ENCODE results near the gene TMEM247. TPM values are rescaled to one million over a fixed set of nuclear protein-coding genes. Genes with fewer than 3 reads are reported as not detected.

Gene TMEM247
- total and polyA plus RNA-seq, 3 donors from 2014 or later: 18.5 to 59.4 (median 27.2) TPM

DNA sequence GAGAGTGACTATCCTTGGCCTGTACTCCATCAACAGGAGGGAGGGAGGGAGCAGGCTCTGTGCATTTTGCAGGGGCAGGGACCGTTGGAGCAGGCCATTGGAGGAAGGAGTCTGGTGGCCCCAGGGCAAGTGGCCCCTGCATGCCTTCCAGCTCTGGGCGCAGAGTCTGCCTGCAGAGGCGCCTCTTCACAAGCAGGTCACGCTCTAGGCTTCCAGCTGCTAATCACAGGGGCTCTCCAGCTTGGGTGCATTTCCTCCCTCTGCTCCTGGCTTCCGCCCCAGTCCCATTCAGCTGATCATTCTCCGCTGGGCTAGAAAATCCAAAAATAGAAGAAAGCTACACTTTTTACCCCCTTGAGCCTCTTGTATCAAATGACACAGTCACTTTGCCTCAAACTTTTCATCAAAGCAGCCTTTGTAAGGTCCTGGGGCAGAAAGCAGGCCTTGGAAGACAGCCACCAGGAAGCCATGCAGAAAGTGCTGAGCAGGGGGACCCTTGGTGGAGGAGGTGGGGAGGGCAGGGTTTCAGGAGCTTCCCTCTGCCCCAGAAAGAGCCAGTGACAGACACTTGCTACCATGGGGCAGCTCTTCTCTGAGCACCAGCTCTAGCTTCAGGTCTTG lies 11.3 kb downstream of the TMEM247 start:
- peak; percentile 76 for DNase-seq
- Histone ChIP-seq H3K27ac (no peak overlapping the region), H3K36me3 (ENCODE audit: low read depth, missing control alignments) (no peaks in the 10 kb centered on the region), H3K9me3 (no peaks in the 10 kb centered on the region), H3K4me3 (no peak overlapping the region), H3K4me1 (peaks cover 23% of the 10 kb centered on the region), H3K27me3 (no peaks in the 10 kb centered on the region)
- intact Hi-C loops (cut with DNase I; ENCODE audit: low total_unique reads): no loop called here
- TF ChIP-seq, protein P1, sequence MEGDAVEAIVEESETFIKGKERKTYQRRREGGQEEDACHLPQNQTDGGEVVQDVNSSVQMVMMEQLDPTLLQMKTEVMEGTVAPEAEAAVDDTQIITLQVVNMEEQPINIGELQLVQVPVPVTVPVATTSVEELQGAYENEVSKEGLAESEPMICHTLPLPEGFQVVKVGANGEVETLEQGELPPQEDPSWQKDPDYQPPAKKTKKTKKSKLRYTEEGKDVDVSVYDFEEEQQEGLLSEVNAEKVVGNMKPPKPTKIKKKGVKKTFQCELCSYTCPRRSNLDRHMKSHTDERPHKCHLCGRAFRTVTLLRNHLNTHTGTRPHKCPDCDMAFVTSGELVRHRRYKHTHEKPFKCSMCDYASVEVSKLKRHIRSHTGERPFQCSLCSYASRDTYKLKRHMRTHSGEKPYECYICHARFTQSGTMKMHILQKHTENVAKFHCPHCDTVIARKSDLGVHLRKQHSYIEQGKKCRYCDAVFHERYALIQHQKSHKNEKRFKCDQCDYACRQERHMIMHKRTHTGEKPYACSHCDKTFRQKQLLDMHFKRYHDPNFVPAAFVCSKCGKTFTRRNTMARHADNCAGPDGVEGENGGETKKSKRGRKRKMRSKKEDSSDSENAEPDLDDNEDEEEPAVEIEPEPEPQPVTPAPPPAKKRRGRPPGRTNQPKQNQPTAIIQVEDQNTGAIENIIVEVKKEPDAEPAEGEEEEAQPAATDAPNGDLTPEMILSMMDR (IDR thresholded peaks at IDR 0.05): peak in 1 of 3 experiments; percentile 10
- no peak for TF ChIP-seq POLR2A (IDR thresholded peaks at IDR 0.05)
- WGBS, 2 donors: 31 to 35% methylated on average over 5 to 6 of the region's 6 CpGs

DNA sequence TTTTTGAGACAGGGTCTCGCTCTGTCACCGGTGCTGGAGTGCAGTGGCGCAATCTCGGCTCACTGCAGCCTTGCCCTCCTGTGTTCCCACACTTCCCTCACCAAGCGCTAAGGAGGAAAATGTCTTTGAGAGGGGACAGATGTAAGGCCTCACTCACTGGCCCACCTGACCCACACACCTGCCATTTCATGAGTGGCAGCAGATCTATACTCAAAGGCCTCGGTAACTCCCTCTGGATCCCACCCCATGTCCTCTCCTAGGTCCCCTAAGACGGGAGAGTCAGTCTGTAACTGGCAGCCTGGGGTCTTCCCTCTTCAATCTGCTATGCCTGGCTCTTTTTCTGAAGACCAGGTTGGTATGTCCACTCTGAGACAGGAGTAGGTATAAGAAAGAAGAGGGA lies 12.9 kb downstream of the TMEM247 start:
- TF ChIP-seq, protein P1 (IDR thresholded peaks at IDR 0.05): no peak
- TF ChIP-seq POLR2A (IDR thresholded peaks at IDR 0.05): no peak
- H3K27ac ChIP-seq: no peak overlapping the region
- H3K4me3 ChIP-seq: no peak overlapping the region
- WGBS, 2 donors: 90 to 96% methylated on average over 7 of the region's 7 CpGs
- H3K4me1 ChIP-seq: peaks cover 23% of the 10 kb centered on the region
- DNase-seq: no peak
- no peaks in the 10 kb centered on the region for H3K27me3 ChIP-seq
- intact Hi-C loops (cut with DNase I; ENCODE audit: low total_unique reads): no loop called here
- H3K36me3 ChIP-seq (ENCODE audit: low read depth, missing control alignments): no peaks in the 10 kb centered on the region
- no peaks in the 10 kb centered on the region for H3K9me3 ChIP-seq

DNA sequence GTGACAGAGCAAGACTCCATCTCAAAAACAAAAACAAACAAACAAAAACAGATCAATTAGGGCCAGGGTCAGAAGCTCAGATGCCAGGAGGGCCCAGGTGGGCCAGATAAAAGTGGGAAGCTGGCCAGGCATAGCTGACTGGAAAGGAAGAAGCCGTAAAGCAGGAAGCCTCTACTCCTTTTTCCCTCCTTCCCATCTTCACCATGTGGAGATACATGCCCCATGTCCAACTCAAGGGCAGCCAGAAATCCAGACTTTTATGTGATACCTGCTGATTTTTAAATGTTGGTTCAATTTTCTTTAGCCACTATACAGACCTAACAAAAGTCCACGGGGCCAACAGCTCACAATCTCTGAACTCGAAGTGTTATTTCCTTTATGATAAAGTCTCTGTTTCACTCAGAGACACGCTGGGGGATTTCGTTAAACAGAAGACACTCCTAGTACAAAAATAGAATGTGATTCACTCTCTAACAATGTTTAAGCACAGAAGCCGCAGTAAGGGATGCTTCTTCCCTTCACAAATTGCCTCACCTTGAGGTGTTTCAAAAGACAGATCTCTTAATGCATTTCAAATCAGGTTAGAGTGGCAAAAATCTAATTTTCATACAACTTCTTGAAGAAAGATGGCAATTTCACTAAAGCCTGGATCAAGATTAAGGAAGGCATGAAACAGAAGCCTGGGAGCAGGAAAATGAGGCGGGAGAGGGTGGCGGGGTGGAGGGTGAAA lies 14.0 kb downstream of the TMEM247 start:
- Histone ChIP-seq H3K27ac (no peak overlapping the region), H3K4me1 (peaks cover 15% of the 10 kb centered on the region)
- no peak for DNase-seq

DNA sequence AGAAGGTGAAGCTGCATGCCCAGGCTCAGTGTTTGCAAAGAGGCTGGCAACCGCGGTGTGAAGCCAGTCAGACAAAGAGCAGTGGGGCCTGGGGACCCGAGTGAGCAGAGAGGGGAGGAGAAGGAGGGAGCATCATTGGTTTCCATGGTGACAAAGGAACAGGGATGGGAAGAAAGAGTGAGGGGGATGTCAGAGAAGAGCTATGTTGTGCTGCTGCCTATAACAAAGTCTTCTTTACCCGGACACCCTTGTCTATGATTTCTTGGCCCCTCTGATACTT lies 14.5 kb downstream of the TMEM247 start:
- 55 to 76% methylated on average over 4 of the region's 4 CpGs for WGBS, 2 donors
- Histone ChIP-seq H3K36me3 (ENCODE audit: low read depth, missing control alignments) (no peaks in the 10 kb centered on the region), H3K4me1 (peaks cover 15% of the 10 kb centered on the region), H3K4me3 (no peak overlapping the region), H3K27me3 (no peaks in the 10 kb centered on the region), H3K27ac (no peak overlapping the region), H3K9me3 (no peaks in the 10 kb centered on the region)
- TF ChIP-seq, protein P1 (IDR thresholded peaks at IDR 0.05): no peak
- TF ChIP-seq POLR2A (IDR thresholded peaks at IDR 0.05): no peak
- DNase-seq: no peak
- intact Hi-C loops (cut with DNase I; ENCODE audit: low total_unique reads): no loop called here

More for the DNA sequence above, 14.0 kb downstream of the TMEM247 start:
- no peak overlapping the region for H3K4me3 ChIP-seq
- H3K36me3 ChIP-seq (ENCODE audit: low read depth, missing control alignments): no peaks in the 10 kb centered on the region
- H3K9me3 ChIP-seq: no peaks in the 10 kb centered on the region
- TF ChIP-seq POLR2A (IDR thresholded peaks at IDR 0.05): no peak
- TF ChIP-seq, protein P1 (IDR thresholded peaks at IDR 0.05): no peak
- H3K27me3 ChIP-seq: no peaks in the 10 kb centered on the region
- intact Hi-C loops (cut with DNase I; ENCODE audit: low total_unique reads): no loop called here
- WGBS, 2 donors: 66 to 76% methylated on average over 8 of the region's 8 CpGs

DNA sequence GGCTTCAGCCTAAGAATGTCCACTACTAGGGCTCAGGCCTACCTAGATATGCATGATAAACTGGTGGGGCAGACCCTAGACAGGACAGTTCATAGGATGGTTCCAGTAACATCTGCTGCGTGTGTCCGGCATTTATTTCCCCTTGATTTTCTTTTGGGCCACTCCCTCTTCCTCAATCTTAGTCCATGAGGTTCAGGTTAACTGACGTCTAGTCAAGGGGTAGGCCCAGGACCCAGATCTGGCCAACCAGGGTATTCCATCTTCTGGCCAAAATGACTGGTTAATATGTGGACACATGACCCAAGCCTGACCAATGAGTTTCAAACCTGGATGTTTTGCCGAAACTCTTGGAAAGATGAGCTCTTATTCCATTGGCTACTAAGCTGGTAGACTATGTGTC lies 15.2 kb downstream of the TMEM247 start:
- intact Hi-C loops (cut with DNase I; ENCODE audit: low total_unique reads): no loop called here
- 89 to 94% methylated on average over 4 of the region's 4 CpGs for WGBS, 2 donors
- H3K27me3 ChIP-seq: no peaks in the 10 kb centered on the region
- no peaks in the 10 kb centered on the region for H3K9me3 ChIP-seq
- no peak overlapping the region for H3K4me3 ChIP-seq
- DNase-seq: no peak
- H3K36me3 ChIP-seq (ENCODE audit: low read depth, missing control alignments): no peaks in the 10 kb centered on the region
- peaks cover 15% of the 10 kb centered on the region for H3K4me1 ChIP-seq
- H3K27ac ChIP-seq: no peak overlapping the region
- TF ChIP-seq, protein P1 (IDR thresholded peaks at IDR 0.05): no peak
- TF ChIP-seq POLR2A (IDR thresholded peaks at IDR 0.05): no peak

Data from testis (tissue), 3 donors.